ENCODE data around the gene TMEM109. TPM values are rescaled to one million over a fixed set of nuclear protein-coding genes. Genes with fewer than 3 reads are reported as not detected.

Gene TMEM109
- total RNA-seq, 1 experiment from 2014 or later = 78.1 TPM

GRCh38 chr11:60930394-60930793 is 16.4 kb downstream of the TMEM109 start:
- peaks cover 15% of the 10 kb centered on the region for H3K36me3 Mint-ChIP-seq (ENCODE audit: insufficient read depth, unreplicated experiment)
- CTCF ChIA-PET = no interaction called here
- no peak for DNase-seq

DNA sequence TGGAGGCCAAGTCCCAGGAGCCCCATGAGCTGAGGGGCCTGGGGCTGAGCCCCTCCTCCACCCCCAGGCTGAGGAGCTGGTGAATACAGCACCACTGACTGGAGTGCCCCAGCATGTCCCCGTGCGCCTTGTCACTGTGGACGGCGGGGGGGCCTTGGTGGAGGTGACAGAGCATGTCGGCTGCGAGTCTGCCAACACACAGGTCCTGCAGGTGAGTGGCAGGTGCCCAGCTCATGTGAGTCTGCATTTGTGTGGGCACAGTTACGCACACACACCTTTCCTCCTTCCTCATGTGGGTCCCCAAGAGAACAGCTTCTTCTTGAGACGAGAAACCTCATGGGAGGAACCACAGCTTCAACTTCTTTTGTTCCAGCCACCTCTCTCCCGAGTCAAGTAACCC is 18.0 kb downstream of the TMEM109 start:
- intact Hi-C loops (cut with micrococcal nuclease; ENCODE audit: unreplicated experiment) = no loop called here
- no peaks in the 10 kb centered on the region for H3K27me3 Mint-ChIP-seq (ENCODE audit: unreplicated experiment)
- no peaks in the 10 kb centered on the region for H3K4me1 Mint-ChIP-seq (ENCODE audit: low read depth, unreplicated experiment)
- TF ChIP-seq, protein P1, sequence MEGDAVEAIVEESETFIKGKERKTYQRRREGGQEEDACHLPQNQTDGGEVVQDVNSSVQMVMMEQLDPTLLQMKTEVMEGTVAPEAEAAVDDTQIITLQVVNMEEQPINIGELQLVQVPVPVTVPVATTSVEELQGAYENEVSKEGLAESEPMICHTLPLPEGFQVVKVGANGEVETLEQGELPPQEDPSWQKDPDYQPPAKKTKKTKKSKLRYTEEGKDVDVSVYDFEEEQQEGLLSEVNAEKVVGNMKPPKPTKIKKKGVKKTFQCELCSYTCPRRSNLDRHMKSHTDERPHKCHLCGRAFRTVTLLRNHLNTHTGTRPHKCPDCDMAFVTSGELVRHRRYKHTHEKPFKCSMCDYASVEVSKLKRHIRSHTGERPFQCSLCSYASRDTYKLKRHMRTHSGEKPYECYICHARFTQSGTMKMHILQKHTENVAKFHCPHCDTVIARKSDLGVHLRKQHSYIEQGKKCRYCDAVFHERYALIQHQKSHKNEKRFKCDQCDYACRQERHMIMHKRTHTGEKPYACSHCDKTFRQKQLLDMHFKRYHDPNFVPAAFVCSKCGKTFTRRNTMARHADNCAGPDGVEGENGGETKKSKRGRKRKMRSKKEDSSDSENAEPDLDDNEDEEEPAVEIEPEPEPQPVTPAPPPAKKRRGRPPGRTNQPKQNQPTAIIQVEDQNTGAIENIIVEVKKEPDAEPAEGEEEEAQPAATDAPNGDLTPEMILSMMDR (IDR thresholded peaks at IDR 0.05; ENCODE audit: unreplicated experiment) = no peak
- peaks cover 13% of the 10 kb centered on the region for H3K36me3 Mint-ChIP-seq (ENCODE audit: insufficient read depth, unreplicated experiment)
- H3K4me3 Mint-ChIP-seq (ENCODE audit: low read depth, unreplicated experiment) = no peak overlapping the region
- CTCF ChIA-PET = no interaction called here
- BruUV-seq (replicated peaks) = no TSS peak
- DNase-seq = no peak
- H3K27ac Mint-ChIP-seq (ENCODE audit: unreplicated experiment) = no peak overlapping the region
- no peaks in the 10 kb centered on the region for H3K9me3 Mint-ChIP-seq (ENCODE audit: low read depth, unreplicated experiment)

More at GRCh38 chr11:60930394-60930793, 16.4 kb downstream of the TMEM109 start:
- no peaks in the 10 kb centered on the region for H3K27me3 Mint-ChIP-seq (ENCODE audit: unreplicated experiment)
- intact Hi-C loops (cut with micrococcal nuclease; ENCODE audit: unreplicated experiment) = no loop called here
- H3K4me3 Mint-ChIP-seq (ENCODE audit: low read depth, unreplicated experiment) = no peak overlapping the region
- no peak overlapping the region for H3K27ac Mint-ChIP-seq (ENCODE audit: unreplicated experiment)
- BruUV-seq (replicated peaks) = no TSS peak
- TF ChIP-seq, protein P1 (IDR thresholded peaks at IDR 0.05; ENCODE audit: unreplicated experiment) = no peak
- H3K9me3 Mint-ChIP-seq (ENCODE audit: low read depth, unreplicated experiment) = no peaks in the 10 kb centered on the region
- peaks cover 10% of the 10 kb centered on the region for H3K4me1 Mint-ChIP-seq (ENCODE audit: low read depth, unreplicated experiment)

DNA sequence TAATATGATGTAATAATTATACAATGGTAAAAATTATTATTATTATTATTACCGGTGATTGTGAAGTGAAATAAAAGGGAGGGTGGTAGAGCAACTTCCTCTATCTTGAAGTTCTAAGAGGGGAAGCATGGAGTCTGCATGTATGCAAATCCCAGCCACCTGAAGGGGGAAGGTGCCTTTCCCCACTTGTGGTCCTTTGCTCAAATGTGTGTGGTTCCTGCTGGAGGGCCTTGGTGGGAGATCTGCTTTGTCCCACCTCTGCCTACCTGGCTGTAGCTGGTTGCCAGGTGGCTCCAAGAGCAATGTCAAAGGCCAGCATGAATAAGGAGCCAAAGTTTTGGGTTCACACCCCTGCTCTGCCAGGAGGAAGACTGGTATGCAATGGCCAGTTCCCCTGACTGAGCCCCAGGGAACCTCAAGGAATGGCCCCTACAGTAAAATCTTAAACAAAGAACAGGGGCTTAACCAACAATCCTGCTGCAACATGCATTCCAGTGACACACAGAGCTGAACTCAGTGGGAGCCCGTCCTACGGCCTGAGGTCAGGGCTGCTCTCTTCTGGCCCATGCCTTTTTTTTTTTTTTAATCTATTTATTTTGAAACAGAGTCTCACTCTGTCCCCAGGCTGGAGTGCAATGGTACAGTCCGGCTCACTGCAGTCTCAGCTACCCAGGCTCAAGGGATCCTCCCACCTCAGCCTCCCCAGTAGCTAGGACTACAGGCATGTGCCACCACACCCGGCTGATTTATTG is 18.8 kb downstream of the TMEM109 start:
- Mint-ChIP-seq H3K4me3 (ENCODE audit: low read depth, unreplicated experiment) (no peak overlapping the region), H3K27me3 (ENCODE audit: unreplicated experiment) (no peaks in the 10 kb centered on the region), H3K27ac (ENCODE audit: unreplicated experiment) (no peak overlapping the region), H3K9me3 (ENCODE audit: low read depth, unreplicated experiment) (no peaks in the 10 kb centered on the region), H3K4me1 (ENCODE audit: low read depth, unreplicated experiment) (no peaks in the 10 kb centered on the region), H3K36me3 (ENCODE audit: insufficient read depth, unreplicated experiment) (peaks cover 17% of the 10 kb centered on the region)
- intact Hi-C loops (cut with micrococcal nuclease; ENCODE audit: unreplicated experiment) = no loop called here
- TF ChIP-seq, protein P1 (IDR thresholded peaks at IDR 0.05; ENCODE audit: unreplicated experiment) = no peak
- no TSS peak for BruUV-seq (replicated peaks)
- DNase-seq = no peak
- CTCF ChIA-PET = interaction anchor here (0.6 kb wide), 1 partner anchor 69 kb away, joined by 3 read pairs; no protein-coding TSS in a partner anchor

DNA sequence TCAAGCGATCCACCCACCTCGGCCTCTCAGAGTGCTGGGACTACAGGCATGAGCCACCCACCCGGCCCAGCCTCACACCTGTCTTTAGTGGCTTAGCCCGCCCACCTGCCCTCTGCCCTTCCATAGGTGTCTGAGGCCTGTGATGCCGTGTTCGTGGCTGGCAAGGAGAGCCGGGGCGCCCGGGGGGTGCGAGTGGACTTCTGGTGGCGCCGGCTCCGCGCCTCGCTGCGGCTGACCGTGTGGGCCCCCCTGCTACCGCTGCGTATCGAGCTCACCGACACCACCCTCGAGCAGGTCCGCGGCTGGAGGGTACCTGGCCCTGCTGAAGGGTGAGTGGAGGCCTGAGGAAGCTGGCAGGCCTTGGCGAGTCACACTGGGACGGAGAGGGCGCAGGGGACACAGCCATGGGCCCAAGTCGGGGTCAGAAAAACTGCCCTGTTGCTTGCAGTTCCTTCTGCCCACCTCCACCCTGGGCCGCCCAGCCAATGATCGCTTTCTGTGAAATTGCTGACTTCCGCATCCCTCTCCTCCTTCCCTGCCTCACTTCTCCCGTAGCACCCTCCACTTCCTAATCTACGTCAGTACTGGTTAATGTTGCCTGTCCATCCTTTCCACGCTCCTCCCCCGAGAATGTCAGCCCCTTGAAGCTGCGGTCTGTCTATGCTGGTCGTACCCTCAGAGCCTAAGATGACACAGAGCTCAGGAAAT is 19.6 kb downstream of the TMEM109 start:
- BruUV-seq (replicated peaks) = no TSS peak

More for the DNA sequence above, 19.6 kb downstream of the TMEM109 start:
- Mint-ChIP-seq H3K4me3 (ENCODE audit: low read depth, unreplicated experiment) (no peak overlapping the region), H3K27me3 (ENCODE audit: unreplicated experiment) (no peaks in the 10 kb centered on the region), H3K36me3 (ENCODE audit: insufficient read depth, unreplicated experiment) (peaks cover 24% of the 10 kb centered on the region), H3K27ac (ENCODE audit: unreplicated experiment) (no peak overlapping the region), H3K9me3 (ENCODE audit: low read depth, unreplicated experiment) (no peaks in the 10 kb centered on the region), H3K4me1 (ENCODE audit: low read depth, unreplicated experiment) (no peaks in the 10 kb centered on the region)
- TF ChIP-seq, protein P1 (IDR thresholded peaks at IDR 0.05; ENCODE audit: unreplicated experiment) = no peak
- DNase-seq = no peak
- CTCF ChIA-PET = interaction anchor here (0.6 kb wide), 1 partner anchor 69 kb away, joined by 3 read pairs; no protein-coding TSS in a partner anchor
- intact Hi-C loops (cut with micrococcal nuclease; ENCODE audit: unreplicated experiment) = no loop called here

Data from Calu3 (cell line).